ENCODE data around the gene LHFPL2.
"Not testable (repeated sequence)": the region's sequence is repeated elsewhere in the genome, so short reads cannot be mapped to it uniquely, and the experiment has no call there.

Gene LHFPL2

GRCh38 chr5:78621291-78621738 is 27.3 kb downstream of the LHFPL2 start:
- DNase-seq: no peak

GRCh38 chr5:78620119-78620518 is 28.5 kb downstream of the LHFPL2 start:
- DNase-seq: not testable (repeated sequence)

GRCh38 chr5:78618303-78618702 is 30.3 kb downstream of the LHFPL2 start:
- no peak for DNase-seq

DNA sequence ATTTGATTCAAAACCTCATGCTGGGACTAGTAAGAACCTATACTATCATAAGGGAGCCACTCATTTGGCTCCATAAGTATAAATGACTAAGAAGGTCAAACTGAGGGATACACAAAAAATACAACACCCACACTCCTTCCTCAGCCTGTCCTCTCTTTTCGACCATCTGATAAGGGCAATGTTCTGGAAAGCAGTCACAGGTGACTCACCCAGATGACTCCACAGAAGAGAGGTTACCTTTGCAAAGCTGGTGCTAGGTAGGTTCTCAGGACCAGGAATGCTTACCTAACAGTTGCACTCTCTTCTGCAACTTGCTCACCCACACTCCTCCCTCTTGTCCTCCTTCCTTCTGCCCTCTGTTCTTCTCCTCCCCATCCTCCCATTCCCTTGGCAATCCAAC is 32.9 kb downstream of the LHFPL2 start:
- DNase-seq: no peak

GRCh38 chr5:78614816-78615215 is 33.8 kb downstream of the LHFPL2 start:
- DNase-seq: no peak

GRCh38 chr5:78613756-78614155 is 34.8 kb downstream of the LHFPL2 start:
- DNase-seq: no peak

DNA sequence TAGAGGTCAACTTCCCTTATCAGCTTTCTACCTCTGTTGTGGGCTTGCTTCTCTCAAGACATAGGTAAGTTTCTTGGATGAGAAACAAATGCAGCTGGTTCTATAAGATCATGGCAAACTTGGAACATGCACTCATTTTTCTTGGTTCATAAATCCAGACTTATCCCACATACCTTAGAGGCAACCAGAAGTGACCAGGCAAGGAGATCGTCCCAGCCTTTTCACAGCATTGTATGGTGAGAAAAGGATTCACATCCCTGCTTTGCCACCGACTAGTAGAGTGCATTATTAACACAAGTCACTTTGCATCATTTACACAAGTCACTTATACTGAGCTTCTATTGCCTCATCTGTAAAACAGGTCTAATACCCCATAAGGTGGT is 35.4 kb downstream of the LHFPL2 start:
- no peak for DNase-seq

- DNase-seq: peak in 12 of 56 donors; percentile 5 to 47 (median 17)
Observed at GRCh38 chr5:78612227-78613150, 36.1 kb downstream of the LHFPL2 start.

DNA sequence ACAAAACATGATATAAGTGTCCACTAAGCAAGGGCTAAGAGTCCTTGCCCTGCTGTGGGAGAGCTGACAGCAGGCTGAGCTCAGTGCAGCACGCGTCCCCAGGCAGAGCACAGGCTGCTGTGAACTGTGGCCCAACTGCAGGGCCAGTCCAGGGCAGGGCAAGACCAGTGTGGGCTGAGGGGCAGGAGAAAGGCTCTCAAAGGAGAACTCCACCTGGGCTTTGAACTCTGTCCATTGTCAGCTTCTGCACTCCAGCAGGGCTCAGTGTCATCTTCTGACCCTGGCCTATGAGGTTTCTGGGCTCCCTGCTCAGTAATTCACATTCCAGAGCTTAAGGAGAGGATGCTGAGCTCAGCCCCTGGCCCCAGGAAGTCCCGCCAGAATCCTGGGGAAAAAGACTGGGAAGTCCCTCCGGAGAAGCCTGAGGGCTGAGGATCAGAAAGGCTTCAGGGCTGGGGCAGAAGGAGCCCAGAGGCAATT is 37.4 kb downstream of the LHFPL2 start:
- no peak for DNase-seq

DNA sequence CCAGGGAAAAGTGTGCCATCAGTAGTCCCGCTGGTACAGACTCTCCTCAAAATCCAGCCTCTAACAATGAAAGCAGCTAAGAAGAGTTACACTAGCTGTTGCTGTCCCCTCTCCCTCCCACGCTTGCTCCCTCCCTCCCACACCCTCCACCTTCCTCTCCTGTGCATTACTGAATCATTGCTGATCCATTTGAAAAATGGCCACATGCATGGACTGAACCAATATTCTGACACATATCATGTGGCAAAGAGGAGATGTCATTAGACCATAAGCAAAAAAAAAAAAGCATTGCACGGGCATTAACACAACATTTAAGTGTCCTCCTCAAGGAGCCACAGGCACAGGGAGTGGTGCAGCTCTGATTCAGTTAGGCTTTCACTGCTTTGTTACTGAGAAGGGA is 37.9 kb downstream of the LHFPL2 start:
- no peak for DNase-seq

- DNase-seq: no peak
Observed at GRCh38 chr5:78610163-78610583, 38.4 kb downstream of the LHFPL2 start.

DNA sequence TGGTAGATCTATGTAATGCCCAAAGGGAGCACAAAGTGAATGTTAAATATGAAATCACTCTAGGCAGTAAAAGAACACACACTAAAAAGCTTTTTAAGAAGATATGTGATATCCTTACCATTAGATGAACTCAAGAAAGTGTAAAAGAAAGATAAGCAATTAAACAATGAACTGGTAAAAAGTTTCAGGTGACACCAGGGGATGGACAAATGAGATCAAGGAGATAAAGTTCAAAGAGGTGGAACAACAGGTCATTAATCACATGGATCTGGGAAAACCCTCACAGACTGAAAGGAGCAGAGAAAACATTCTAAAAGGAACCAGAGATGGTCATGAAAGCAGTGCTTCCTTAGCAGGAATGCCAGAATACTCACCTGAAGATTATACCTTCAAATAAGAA is 40.7 kb downstream of the LHFPL2 start:
- DNase-seq: no peak

GRCh38 chr5:78606241-78606640 is 42.3 kb downstream of the LHFPL2 start:
- no peak for DNase-seq

GRCh38 chr5:78605611-78606010 is 43.0 kb downstream of the LHFPL2 start:
- no peak for DNase-seq

DNA sequence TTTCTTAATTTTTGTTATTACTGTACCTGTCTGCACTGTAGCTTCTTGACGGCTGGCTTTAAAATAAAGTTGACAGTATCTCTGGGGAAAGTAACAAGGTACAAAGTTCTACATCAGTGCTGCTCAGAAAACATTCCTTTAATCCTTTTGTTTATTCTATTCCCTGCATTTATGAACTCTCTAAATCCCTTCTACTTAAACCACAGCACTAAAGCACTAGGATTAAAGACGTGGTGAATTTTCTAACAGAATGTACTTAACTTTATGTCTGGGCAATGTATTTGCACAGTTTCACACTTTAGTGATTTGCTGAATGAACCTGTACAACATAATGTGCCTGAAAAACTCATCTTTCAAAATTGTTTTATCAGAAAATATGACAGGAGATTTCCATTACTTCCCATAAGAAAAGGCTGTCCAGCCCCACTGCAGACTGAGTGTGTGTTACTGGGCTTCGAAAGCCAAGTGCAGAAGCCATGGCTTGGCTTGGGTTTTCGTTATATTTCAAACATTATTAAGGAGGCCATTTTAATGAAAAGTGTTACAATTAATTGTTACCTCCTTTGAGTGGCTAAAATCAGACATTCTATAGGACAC is 43.8 kb downstream of the LHFPL2 start:
- no peak for DNase-seq

- no peak for DNase-seq
Observed at GRCh38 chr5:78603636-78604175, 44.9 kb downstream of the LHFPL2 start.

- DNase-seq: no peak
Observed at GRCh38 chr5:78602400-78602799, 46.2 kb downstream of the LHFPL2 start.

DNA sequence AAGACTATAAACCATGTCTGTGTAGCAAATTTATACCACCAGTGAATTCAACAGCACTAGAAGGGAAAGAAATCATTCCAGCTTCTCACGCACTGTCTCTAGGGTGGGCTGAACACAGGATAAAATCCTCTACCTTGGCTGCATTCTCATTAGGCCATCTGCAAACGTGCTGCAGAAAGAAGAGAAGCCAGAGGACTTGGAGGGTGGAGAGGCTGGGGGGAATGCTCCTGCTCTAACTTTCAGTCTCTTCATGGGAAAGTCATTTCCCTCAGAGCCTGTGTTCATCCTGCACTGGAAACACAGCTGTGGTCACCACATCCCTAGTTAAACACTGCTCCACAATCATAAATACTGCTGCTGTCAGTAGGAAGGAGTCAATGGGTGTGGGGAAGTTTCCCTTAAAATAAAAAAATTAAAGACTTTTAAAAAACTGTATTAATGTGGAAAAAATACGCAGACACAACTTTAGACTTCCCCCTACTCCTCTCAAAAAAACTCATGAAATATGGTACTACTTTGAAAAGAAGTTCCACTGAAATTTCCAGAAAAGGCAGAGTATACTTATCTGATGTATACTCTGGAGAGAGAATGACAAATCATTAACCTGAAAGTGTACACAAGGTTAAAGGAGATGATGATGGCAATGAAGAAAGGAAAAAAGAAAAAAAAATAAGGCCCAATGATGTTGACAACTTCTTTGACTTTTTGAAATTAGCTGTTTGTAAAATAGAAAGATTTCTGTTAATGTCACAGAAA is 46.8 kb downstream of the LHFPL2 start:
- DNase-seq: no peak

- no peak for DNase-seq
Observed at GRCh38 chr5:78600687-78601414, 47.7 kb downstream of the LHFPL2 start.

GRCh38 chr5:78598973-78599372 is 49.6 kb downstream of the LHFPL2 start:
- no peak for DNase-seq

- no peak for DNase-seq
Observed at GRCh38 chr5:78597974-78598371, 50.6 kb downstream of the LHFPL2 start.

All from amygdala (tissue), 56 donors.